ENCODE data around the gene CAV1.

CAV1 gene

DNA sequence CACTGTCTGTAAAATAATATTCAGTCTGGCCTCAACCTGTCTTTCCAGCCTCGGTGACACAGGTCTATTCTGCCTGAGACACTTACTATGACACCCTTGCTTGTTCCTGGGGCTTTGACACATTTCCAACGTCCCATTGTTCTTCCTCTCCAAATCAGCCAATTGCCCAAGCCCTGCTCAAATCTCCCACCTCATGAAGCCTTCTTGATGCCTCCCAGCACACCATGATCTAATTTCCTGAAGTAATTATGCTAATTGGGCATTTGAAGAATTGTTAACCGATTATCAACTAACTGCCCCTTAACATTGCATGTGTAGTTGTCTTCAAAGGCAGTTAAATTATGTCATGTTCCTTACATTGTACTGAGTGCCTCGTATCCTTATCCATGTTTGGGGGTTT lies 33.1 kb downstream of the CAV1 start:
- DNase-seq (ENCODE audit: low spot score), result no peak
- TF ChIP-seq, protein P1, sequence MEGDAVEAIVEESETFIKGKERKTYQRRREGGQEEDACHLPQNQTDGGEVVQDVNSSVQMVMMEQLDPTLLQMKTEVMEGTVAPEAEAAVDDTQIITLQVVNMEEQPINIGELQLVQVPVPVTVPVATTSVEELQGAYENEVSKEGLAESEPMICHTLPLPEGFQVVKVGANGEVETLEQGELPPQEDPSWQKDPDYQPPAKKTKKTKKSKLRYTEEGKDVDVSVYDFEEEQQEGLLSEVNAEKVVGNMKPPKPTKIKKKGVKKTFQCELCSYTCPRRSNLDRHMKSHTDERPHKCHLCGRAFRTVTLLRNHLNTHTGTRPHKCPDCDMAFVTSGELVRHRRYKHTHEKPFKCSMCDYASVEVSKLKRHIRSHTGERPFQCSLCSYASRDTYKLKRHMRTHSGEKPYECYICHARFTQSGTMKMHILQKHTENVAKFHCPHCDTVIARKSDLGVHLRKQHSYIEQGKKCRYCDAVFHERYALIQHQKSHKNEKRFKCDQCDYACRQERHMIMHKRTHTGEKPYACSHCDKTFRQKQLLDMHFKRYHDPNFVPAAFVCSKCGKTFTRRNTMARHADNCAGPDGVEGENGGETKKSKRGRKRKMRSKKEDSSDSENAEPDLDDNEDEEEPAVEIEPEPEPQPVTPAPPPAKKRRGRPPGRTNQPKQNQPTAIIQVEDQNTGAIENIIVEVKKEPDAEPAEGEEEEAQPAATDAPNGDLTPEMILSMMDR (IDR thresholded peaks at IDR 0.05; ENCODE audit: borderline replicate concordance, control extremely low read depth, extremely low read depth, insufficient read depth, missing control alignments), result no peak
- in situ Hi-C loops (cut with MboI; ENCODE audit: low sequenced_read_pairs, unreplicated experiment), result no loop called here

DNA sequence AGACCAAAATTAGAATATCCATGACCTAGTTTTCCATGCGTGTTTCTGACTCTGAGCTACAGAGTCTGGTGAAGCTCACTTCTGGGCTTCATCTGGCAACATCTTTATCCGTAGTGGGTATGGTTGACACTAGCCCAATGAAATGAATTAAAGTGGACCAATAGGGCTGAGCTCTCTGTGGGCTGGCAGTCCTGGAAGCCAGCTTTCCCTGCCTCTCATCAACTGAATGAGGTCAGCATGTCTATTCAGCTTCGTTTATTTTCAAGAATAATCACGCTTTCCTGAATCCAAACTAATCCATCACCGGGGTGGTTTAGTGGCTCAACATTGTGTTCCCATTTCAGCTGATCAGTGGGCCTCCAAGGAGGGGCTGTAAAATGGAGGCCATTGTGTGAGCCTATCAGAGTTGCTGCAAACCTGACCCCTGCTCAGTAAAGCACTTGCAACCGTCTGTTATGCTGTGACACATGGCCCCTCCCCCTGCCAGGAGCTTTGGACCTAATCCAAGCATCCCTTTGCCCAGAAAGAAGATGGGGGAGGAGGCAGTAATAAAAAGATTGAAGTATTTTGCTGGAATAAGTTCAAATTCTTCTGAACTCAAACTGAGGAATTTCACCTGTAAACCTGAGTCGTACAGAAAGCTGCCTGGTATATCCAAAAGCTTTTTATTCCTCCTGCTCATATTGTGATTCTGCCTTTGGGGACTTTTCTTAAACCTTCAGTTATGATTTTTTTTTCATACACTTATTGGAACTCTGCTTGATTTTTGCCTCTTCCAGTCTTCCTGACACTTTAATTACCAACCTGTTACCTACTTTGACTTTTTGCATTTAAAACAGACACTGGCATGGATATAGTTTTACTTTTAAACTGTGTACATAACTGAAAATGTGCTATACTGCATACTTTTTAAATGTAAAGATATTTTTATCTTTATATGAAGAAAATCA lies 35.5 kb downstream of the CAV1 start:
- TF ChIP-seq, protein P1 (IDR thresholded peaks at IDR 0.05; ENCODE audit: borderline replicate concordance, control extremely low read depth, extremely low read depth, insufficient read depth, missing control alignments), result no peak
- in situ Hi-C loops (cut with MboI; ENCODE audit: low sequenced_read_pairs, unreplicated experiment), result no loop called here
- DNase-seq (ENCODE audit: low spot score), result no peak

DNA sequence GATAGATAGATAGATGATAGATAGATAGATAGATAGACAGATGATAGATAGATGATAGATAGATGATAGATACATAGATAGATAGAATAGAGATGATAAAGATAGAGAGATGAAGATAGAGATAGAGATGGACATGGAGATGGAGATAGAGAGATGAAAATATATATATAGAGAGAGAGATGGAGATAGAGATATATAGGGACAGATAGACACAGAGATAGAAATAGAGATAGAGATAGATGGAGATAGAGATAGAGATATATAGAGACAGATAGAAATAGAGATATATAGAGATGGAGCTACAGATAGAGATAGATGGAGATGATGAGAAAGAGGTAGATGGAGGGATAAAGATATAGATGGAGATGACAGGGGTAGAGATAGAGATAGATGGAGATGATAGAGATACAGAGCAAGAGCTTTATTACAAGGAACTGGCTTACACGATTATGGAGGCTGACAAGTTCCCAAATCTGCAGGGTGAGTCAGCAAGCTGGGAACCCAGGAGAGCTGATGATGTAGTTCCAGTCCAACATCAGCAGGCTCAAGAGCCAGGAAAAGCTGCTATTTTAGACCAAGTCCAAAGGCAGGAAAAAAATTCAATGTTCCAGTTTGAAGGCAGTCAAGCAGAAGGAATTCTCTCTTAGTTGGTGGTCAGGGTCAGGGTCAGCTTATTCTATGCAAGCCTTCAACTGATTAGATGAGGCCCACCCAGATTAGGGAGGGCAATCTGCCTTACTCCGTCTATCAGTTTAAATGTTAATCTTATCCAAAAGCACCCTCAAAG lies 37.1 kb downstream of the CAV1 start:
- in situ Hi-C loops (cut with MboI; ENCODE audit: low sequenced_read_pairs, unreplicated experiment), result no loop called here
- TF ChIP-seq, protein P1 (IDR thresholded peaks at IDR 0.05; ENCODE audit: borderline replicate concordance, control extremely low read depth, extremely low read depth, insufficient read depth, missing control alignments), result no peak
- DNase-seq (ENCODE audit: low spot score), result no peak

DNA sequence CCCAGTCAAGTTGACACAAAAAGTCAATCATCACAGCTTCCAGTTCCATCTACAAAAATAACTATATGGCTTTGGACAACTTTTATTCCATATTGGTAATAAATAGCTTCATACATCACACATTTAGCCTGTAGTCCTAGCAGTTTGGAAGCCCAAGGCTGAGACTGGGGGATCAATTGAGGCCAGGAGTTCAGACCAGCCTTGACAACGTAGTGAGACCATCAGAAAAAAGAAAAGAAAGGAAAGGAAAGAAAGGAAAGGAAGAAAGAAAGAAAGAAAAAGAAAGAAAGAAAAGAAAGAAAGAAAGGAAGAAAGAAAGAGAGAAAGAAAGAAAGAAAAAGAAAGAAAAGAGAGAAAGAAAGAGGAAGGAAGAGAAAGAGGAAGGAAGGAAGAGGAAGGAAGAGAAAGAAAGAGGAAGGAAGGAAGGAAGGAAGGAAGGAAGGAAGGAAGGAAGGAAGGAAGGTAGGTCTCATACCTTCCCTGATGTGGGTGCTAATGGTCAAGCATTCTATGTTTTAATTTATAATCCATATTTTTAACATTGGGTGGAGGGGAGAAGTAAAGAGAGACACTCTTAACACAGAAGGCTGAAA lies 37.8 kb downstream of the CAV1 start:
- in situ Hi-C loops (cut with MboI; ENCODE audit: low sequenced_read_pairs, unreplicated experiment), result no loop called here
- TF ChIP-seq, protein P1 (IDR thresholded peaks at IDR 0.05; ENCODE audit: borderline replicate concordance, control extremely low read depth, extremely low read depth, insufficient read depth, missing control alignments), result no peak
- no peak for DNase-seq (ENCODE audit: low spot score)

DNA sequence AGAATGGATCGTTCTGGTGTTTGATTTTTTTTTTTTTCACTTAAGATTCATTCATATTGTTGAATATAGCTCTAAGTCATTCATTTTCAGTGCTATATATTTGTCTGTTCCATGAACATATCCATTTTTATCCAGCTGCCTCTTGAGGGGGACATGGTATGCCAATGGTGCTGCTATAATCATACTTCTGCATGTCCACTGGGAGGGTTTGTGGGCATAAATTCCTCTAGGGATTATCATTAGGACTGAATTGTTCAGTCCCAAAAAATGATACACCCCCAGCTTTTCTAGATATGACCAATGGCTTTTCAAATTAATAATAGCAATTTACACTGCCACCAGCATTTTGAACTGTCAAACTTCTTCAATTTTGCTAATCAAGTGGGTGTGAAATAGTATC lies 41.1 kb downstream of the CAV1 start:
- in situ Hi-C loops (cut with MboI; ENCODE audit: low sequenced_read_pairs, unreplicated experiment), result no loop called here
- TF ChIP-seq, protein P1 (IDR thresholded peaks at IDR 0.05; ENCODE audit: borderline replicate concordance, control extremely low read depth, extremely low read depth, insufficient read depth, missing control alignments), result no peak
- DNase-seq (ENCODE audit: low spot score), result no peak

DNA sequence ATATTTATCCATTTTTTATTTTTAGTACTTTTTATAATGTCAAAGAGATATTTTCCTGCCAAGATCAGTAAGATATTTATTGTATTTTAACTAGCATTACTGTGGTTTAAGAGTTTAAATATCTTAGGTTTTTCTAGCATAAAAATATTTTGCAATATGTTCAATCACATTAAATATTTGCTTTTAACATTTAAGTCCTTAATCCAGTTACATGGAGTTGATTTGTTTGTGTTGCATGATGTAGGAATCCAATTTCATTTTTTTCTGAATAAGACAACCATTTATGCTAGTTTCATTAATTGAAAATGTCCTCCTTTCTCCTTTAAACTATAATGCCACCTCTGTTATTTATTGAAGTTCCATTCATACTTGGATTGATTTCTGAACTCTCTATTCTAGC lies 41.8 kb downstream of the CAV1 start:
- no peak for DNase-seq (ENCODE audit: low spot score)
- in situ Hi-C loops (cut with MboI; ENCODE audit: low sequenced_read_pairs, unreplicated experiment), result no loop called here
- TF ChIP-seq, protein P1 (IDR thresholded peaks at IDR 0.05; ENCODE audit: borderline replicate concordance, control extremely low read depth, extremely low read depth, insufficient read depth, missing control alignments), result no peak

Measured in GM13976 (cell line).